GM12801 (cell line): ENCODE data around the gene RIN3.

ENCODE experiments used
- TF ChIP-seq, protein P1 (sequence below): IDR thresholded peaks from one replicate; pipeline ENCODE4 v1.5.1; 2011; ENCODE audit warnings: control low read depth; ENCODE audit not compliant: insufficient read length; ENCODE audit errors: extremely low read depth

Gene RIN3

GRCh38 chr14:92495027-92495426 is 18.6 kb upstream of the RIN3 start:
- TF ChIP-seq, protein P1, sequence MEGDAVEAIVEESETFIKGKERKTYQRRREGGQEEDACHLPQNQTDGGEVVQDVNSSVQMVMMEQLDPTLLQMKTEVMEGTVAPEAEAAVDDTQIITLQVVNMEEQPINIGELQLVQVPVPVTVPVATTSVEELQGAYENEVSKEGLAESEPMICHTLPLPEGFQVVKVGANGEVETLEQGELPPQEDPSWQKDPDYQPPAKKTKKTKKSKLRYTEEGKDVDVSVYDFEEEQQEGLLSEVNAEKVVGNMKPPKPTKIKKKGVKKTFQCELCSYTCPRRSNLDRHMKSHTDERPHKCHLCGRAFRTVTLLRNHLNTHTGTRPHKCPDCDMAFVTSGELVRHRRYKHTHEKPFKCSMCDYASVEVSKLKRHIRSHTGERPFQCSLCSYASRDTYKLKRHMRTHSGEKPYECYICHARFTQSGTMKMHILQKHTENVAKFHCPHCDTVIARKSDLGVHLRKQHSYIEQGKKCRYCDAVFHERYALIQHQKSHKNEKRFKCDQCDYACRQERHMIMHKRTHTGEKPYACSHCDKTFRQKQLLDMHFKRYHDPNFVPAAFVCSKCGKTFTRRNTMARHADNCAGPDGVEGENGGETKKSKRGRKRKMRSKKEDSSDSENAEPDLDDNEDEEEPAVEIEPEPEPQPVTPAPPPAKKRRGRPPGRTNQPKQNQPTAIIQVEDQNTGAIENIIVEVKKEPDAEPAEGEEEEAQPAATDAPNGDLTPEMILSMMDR: no peak

- TF ChIP-seq, protein P1: no peak
These were observed 17.3 kb upstream of the RIN3 start for GRCh38 chr14:92496191-92496857.

GRCh38 chr14:92497391-92497790 is 16.2 kb upstream of the RIN3 start:
- TF ChIP-seq, protein P1: no peak

DNA sequence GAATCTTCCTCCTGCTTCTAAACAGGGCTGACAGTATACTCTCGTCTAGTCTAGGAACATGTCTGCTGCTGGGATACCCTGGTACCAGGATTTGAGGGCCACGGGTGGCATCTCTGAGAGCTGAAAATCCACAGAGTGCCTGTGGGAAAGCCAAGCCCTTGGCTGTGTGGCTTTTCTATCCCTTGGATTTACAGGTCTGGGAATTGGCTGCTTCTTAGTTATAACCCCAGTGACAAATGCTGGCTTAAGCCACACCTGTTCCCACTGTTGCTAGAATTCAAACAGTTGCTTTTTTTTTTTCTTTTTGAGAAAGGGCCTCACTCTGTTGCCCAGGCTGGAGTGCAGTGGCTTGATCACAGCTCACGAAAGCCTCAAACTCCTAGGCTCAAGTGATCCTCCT is 14.3 kb upstream of the RIN3 start:
- TF ChIP-seq, protein P1: no peak

DNA sequence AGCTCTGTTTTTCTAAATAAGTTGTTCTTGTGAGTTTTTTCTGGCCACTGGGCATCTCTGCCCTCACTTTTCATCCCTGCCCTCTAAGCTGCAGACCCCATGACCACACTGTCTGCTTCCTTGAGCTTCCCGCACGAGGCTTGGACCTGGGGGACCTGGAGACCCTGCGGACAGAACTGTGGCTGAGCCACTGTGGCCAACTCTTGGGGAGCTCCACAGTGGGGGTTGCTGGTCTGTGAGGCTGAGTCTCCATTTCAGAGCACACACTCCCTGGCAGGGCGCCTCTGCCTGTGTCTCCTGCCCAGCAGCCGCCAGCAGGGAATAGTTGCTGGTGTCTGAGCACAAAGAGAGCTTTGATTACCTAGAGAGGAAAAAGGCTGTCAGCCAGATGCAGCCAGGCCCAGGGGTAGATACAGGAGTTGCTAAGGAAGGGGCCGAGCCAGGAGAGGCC is 13.1 kb upstream of the RIN3 start:
- TF ChIP-seq, protein P1: no peak

GRCh38 chr14:92501891-92502351 is 11.7 kb upstream of the RIN3 start:
- TF ChIP-seq, protein P1: no peak

DNA sequence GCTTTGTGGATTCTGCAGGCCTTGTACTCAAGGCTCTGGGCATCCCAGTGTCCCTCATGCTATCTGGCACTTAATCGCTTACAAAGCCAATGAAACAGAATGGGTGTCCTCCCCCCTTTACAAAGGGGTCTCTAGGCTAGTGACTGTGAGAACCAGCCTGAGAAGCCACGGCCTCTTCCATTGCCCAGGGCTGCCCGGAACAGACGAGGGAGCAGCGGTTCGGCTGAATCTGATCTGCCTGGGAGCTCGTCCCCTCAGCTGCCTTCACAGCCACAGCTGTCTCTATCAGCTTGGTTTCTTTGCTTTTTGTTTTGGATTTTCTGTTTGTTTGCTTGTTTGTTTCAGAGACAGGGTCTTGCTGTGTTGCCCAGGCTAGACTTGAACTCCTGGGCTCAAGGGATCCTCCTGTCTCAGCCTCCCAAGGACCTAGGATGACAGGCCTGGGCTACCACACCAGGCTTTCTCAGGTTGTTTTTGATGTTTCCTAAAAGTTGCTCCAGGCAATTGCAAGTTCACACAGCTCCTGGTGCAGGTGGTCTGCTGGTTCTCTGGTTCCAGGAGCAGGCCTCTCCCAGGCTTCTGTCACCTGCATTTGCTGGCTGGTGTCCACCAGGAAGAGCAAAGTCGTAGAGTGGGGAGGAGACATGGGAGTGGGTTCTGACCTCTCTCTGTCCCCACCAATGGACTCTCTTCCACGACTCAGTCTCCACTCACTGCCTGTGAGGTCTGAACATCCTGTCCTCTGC is 10.9 kb upstream of the RIN3 start:
- TF ChIP-seq, protein P1: no peak
